ENCODE data around the gene NAT16. TPM values are rescaled to one million over a fixed set of nuclear protein-coding genes. Genes with fewer than 3 reads are reported as not detected.

NAT16 gene
- total and polyA plus RNA-seq, 7 experiments from 2014 or later, result not detected

- H3K27me3 Mint-ChIP-seq, result no peaks in the 10 kb centered on the region
- Histone ChIP-seq H3K27ac (ENCODE audit: low read depth, low read length) (no peak overlapping the region), H3K9me3 (ENCODE audit: control insufficient read depth in 2 of 3, low read length in 3 of 3) (no peaks in the 10 kb centered on the region), H3K27me3 (ENCODE audit: control insufficient read depth in 2 of 2, insufficient read depth in 2 of 2, low read length in 2 of 2) (no peaks in the 10 kb centered on the region), H3K36me3 (ENCODE audit: control insufficient read depth in 2 of 3, insufficient read depth in 3 of 3, low read length in 3 of 3) (peaks cover 0 to 58% (median 0%) of the 10 kb centered on the region in 3 experiments), H3K4me3 (ENCODE audit: low read length) (no peak overlapping the region), H3K4me1 (ENCODE audit: control insufficient read depth in 2 of 2, insufficient read depth in 2 of 2, low read length in 2 of 2) (peaks cover 1 to 2% of the 10 kb centered on the region in 2 donors)
- no peak overlapping the region for H3K4me3 Mint-ChIP-seq
- H3K27ac Mint-ChIP-seq, result no peak overlapping the region
- intact Hi-C loops (cut with micrococcal nuclease), result no loop called here
- no peak for DNase-seq
- ChIA-PET CTCF (no interaction called here), POLR2A (interaction anchor here (1.3 kb wide), 1 partner anchor 11 kb away, joined by 4 read pairs; no protein-coding TSS in a partner anchor)
- no peaks in the 10 kb centered on the region for H3K9me3 Mint-ChIP-seq
- H3K36me3 Mint-ChIP-seq, result peaks cover 0 to 19% (median 4%) of the 10 kb centered on the region in 5 donors
- peaks cover under 1 to 12% (median 5%) of the 10 kb centered on the region in 7 donors for H3K4me1 Mint-ChIP-seq
- ATAC-seq, result no peak
These were observed 31.4 kb upstream of the NAT16 start for GRCh38 chr7:101211501-101211900.

DNA sequence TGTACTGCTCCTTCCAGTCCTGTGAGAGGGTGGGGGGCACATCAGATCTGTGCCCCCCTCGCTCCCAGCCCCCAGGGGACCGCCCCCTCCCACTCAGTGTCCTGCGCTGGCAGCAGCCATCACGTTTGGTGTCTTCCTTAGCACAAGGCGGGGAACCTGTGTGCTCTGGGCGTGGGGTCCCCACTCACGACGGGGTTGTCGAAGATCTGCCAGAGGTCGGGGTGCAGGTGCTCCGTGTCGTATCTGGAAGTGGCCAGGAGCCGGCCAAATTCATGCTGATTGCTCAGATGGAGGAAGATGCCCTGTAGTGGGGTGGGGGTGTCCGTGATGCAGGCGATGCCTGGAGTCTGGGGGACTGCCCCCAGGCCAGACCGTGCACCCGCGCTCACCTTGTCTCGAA lies 30.1 kb upstream of the NAT16 start:
- ChIA-PET POLR2A (no interaction called here), CTCF (no interaction called here)
- Histone ChIP-seq H3K4me3 (ENCODE audit: low read length) (no peak overlapping the region), H3K9me3 (ENCODE audit: control insufficient read depth in 2 of 3, low read length in 3 of 3) (no peaks in the 10 kb centered on the region), H3K27ac (ENCODE audit: low read depth, low read length) (no peak overlapping the region), H3K27me3 (ENCODE audit: control insufficient read depth in 2 of 2, insufficient read depth in 2 of 2, low read length in 2 of 2) (no peaks in the 10 kb centered on the region), H3K4me1 (ENCODE audit: control insufficient read depth in 2 of 2, insufficient read depth in 2 of 2, low read length in 2 of 2) (no peaks in the 10 kb centered on the region), H3K36me3 (ENCODE audit: control insufficient read depth in 2 of 3, insufficient read depth in 3 of 3, low read length in 3 of 3) (peaks cover 0 to 51% (median 0%) of the 10 kb centered on the region in 3 experiments)
- Mint-ChIP-seq H3K4me3 (no peak overlapping the region), H3K9me3 (no peaks in the 10 kb centered on the region), H3K27me3 (no peaks in the 10 kb centered on the region), H3K36me3 (peaks cover 0 to 28% (median 4%) of the 10 kb centered on the region in 5 donors), H3K4me1 (peaks cover 0 to 3% (median 0%) of the 10 kb centered on the region in 7 donors), H3K27ac (no peak overlapping the region)
- no peak for DNase-seq
- ATAC-seq, result no peak
- intact Hi-C loops (cut with micrococcal nuclease), result no loop called here

- H3K27ac ChIP-seq (ENCODE audit: low read depth, low read length), result no peak overlapping the region
These were observed 28.7 kb upstream of the NAT16 start for GRCh38 chr7:101208794-101209193.

DNA sequence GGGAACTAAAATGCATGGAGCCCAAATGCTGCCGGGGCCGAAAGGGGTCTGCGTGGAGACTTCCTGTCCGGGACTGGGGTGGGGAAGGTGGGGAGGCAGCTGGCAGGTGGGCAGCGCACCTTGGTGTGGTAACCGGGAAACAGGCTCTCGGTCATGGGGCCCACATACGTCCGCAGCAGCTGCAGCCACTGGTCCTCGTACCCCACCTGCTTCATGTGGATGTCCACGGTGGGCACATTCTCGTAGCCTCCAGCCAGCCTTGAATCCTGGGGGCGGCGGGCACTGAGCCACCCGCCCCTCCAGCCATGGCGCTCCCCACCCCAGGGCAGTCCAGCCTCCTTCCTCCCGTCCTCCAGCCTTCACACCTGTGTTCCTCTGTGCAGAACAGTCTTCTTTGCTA lies 27.4 kb upstream of the NAT16 start:
- peaks cover 0 to 2% of the 10 kb centered on the region in 2 donors for H3K4me1 ChIP-seq (ENCODE audit: control insufficient read depth in 2 of 2, insufficient read depth in 2 of 2, low read length in 2 of 2)
- no peak overlapping the region for H3K27ac Mint-ChIP-seq
- no peak overlapping the region for H3K27ac ChIP-seq (ENCODE audit: low read depth, low read length)
- H3K9me3 ChIP-seq (ENCODE audit: control insufficient read depth in 2 of 3, low read length in 3 of 3), result no peaks in the 10 kb centered on the region
- no peaks in the 10 kb centered on the region for H3K9me3 Mint-ChIP-seq
- POLR2A ChIA-PET, result no interaction called here
- H3K36me3 ChIP-seq (ENCODE audit: control insufficient read depth in 2 of 3, insufficient read depth in 3 of 3, low read length in 3 of 3), result peaks cover 0 to 43% (median 0%) of the 10 kb centered on the region in 3 experiments
- no peaks in the 10 kb centered on the region for H3K27me3 ChIP-seq (ENCODE audit: control insufficient read depth in 2 of 2, insufficient read depth in 2 of 2, low read length in 2 of 2)
- H3K4me1 Mint-ChIP-seq, result peaks cover 0 to 15% (median 10%) of the 10 kb centered on the region in 7 donors
- ATAC-seq (no peak), DNase-seq (no peak)
- H3K27me3 Mint-ChIP-seq, result peaks cover 6 to 15% (median 11%) of the 10 kb centered on the region in 5 donors
- CTCF ChIA-PET, result no interaction called here
- no peak overlapping the region for H3K4me3 Mint-ChIP-seq
- H3K36me3 Mint-ChIP-seq, result peaks cover 0 to 24% (median 8%) of the 10 kb centered on the region in 5 donors
- intact Hi-C loops (cut with micrococcal nuclease), result no loop called here
- H3K4me3 ChIP-seq (ENCODE audit: low read length), result no peak overlapping the region

More at GRCh38 chr7:101208794-101209193, 28.7 kb upstream of the NAT16 start:
- Histone ChIP-seq H3K36me3 (ENCODE audit: control insufficient read depth in 2 of 3, insufficient read depth in 3 of 3, low read length in 3 of 3) (peaks cover 0 to 46% (median 0%) of the 10 kb centered on the region in 3 experiments), H3K4me1 (ENCODE audit: control insufficient read depth in 2 of 2, insufficient read depth in 2 of 2, low read length in 2 of 2) (no peaks in the 10 kb centered on the region), H3K9me3 (ENCODE audit: control insufficient read depth in 2 of 3, low read length in 3 of 3) (no peaks in the 10 kb centered on the region), H3K4me3 (ENCODE audit: low read length) (no peak overlapping the region), H3K27me3 (ENCODE audit: control insufficient read depth in 2 of 2, insufficient read depth in 2 of 2, low read length in 2 of 2) (no peaks in the 10 kb centered on the region)
- ChIA-PET CTCF (interaction anchor here (0.7 kb wide), 1 partner anchor 16 kb away, joined by 3 read pairs; no protein-coding TSS in a partner anchor), POLR2A (interaction anchor here (0.6 kb wide), 1 partner anchor 9 kb away, joined by 6 read pairs; the partner anchor contains the start of genes PLOD3 and ZNHIT1)
- Mint-ChIP-seq H3K9me3 (no peaks in the 10 kb centered on the region), H3K4me1 (peaks cover 0 to 7% (median 6%) of the 10 kb centered on the region in 7 donors), H3K27me3 (peaks cover 0 to 7% (median 2%) of the 10 kb centered on the region in 5 donors), H3K27ac (peak overlapping the region in 1 of 9 donors; percentile 2), H3K4me3 (no peak overlapping the region), H3K36me3 (peaks cover 0 to 24% (median 6%) of the 10 kb centered on the region in 5 donors)
- intact Hi-C loops (cut with micrococcal nuclease), result no loop called here
- DNase-seq, result no peak
- no peak for ATAC-seq

- intact Hi-C loops (cut with micrococcal nuclease), result no loop called here
- H3K4me3 ChIP-seq (ENCODE audit: low read length), result no peak overlapping the region
- POLR2A ChIA-PET, result no interaction called here
- H3K27me3 Mint-ChIP-seq, result peaks cover 7 to 20% (median 12%) of the 10 kb centered on the region in 5 donors
- no peak for ATAC-seq
- H3K4me1 ChIP-seq (ENCODE audit: control insufficient read depth in 2 of 2, insufficient read depth in 2 of 2, low read length in 2 of 2), result peaks cover 0 to 2% of the 10 kb centered on the region in 2 donors
- peaks cover 0 to 35% (median 0%) of the 10 kb centered on the region in 3 experiments for H3K36me3 ChIP-seq (ENCODE audit: control insufficient read depth in 2 of 3, insufficient read depth in 3 of 3, low read length in 3 of 3)
- H3K4me1 Mint-ChIP-seq, result peaks cover 0 to 16% (median 10%) of the 10 kb centered on the region in 7 donors
- peaks cover 0 to 24% (median 8%) of the 10 kb centered on the region in 5 donors for H3K36me3 Mint-ChIP-seq
- H3K4me3 Mint-ChIP-seq, result no peak overlapping the region
- H3K9me3 ChIP-seq (ENCODE audit: control insufficient read depth in 2 of 3, low read length in 3 of 3), result no peaks in the 10 kb centered on the region
- H3K27me3 ChIP-seq (ENCODE audit: control insufficient read depth in 2 of 2, insufficient read depth in 2 of 2, low read length in 2 of 2), result no peaks in the 10 kb centered on the region
- no peak for DNase-seq
- H3K27ac ChIP-seq (ENCODE audit: low read depth, low read length), result no peak overlapping the region
- CTCF ChIA-PET, result no interaction called here
- H3K27ac Mint-ChIP-seq, result peak overlapping the region in 1 of 9 donors; percentile 28
- no peaks in the 10 kb centered on the region for H3K9me3 Mint-ChIP-seq
These were observed 26.6 kb upstream of the NAT16 start for GRCh38 chr7:101206665-101207042.

GRCh38 chr7:101205901-101206664 lies 26.0 kb upstream of the NAT16 start:
- DNase-seq (no peak), ATAC-seq (no peak)
- Histone ChIP-seq H3K27me3 (ENCODE audit: control insufficient read depth in 2 of 2, insufficient read depth in 2 of 2, low read length in 2 of 2) (no peaks in the 10 kb centered on the region), H3K9me3 (ENCODE audit: control insufficient read depth in 2 of 3, low read length in 3 of 3) (no peaks in the 10 kb centered on the region), H3K36me3 (ENCODE audit: control insufficient read depth in 2 of 3, insufficient read depth in 3 of 3, low read length in 3 of 3) (peaks cover 0 to 29% (median 0%) of the 10 kb centered on the region in 3 experiments), H3K4me1 (ENCODE audit: control insufficient read depth in 2 of 2, insufficient read depth in 2 of 2, low read length in 2 of 2) (peaks cover 0 to 2% of the 10 kb centered on the region in 2 donors), H3K4me3 (ENCODE audit: low read length) (no peak overlapping the region), H3K27ac (ENCODE audit: low read depth, low read length) (no peak overlapping the region)
- Mint-ChIP-seq H3K4me1 (peaks cover 0 to 16% (median 11%) of the 10 kb centered on the region in 7 donors), H3K36me3 (peaks cover 0 to 21% (median 8%) of the 10 kb centered on the region in 5 donors), H3K27ac (peak overlapping the region in 1 of 9 donors; percentile 28), H3K9me3 (no peaks in the 10 kb centered on the region), H3K4me3 (no peak overlapping the region), H3K27me3 (peaks cover 8 to 26% (median 18%) of the 10 kb centered on the region in 5 donors)
- POLR2A ChIA-PET, result no interaction called here
- CTCF ChIA-PET, result interaction anchor here (0.7 to 3.1 kb wide), 3 partner anchors 11 to 50 kb away, joined by 3 to 14 read pairs (median 3); partner anchors contain the start of genes PLOD3 and ZNHIT1
- intact Hi-C loops (cut with micrococcal nuclease), result no loop called here

Data from naive thymus-derived CD4-positive, alpha-beta T cell (primary cell).